SK-N-SH treated with all-trans-retinoic acid at 6 μM for 48 hours (cell line): ENCODE measurements around the gene MTHFS.

Experiments
- ESRRG ChIP-seq: fragments of 250-450 bp; sonication (Bioruptor Pico); IDR thresholded peaks from 2 replicates; pipeline ENCODE4 v1.6.1; 2021; ENCODE audit warnings: mild to moderate bottlenecking
- ISL1 ChIP-seq: fragments of 250-450 bp; sonication (Bioruptor Pico); IDR thresholded peaks from 2 replicates; pipeline ENCODE4 v2.1.2; 2022; ENCODE audit warnings: mild to moderate bottlenecking, moderate library complexity
- PATZ1 ChIP-seq: fragments of 250-450 bp; sonication (Bioruptor Pico); IDR thresholded peaks from 2 replicates; pipeline ENCODE4 v1.8.0; 2020; ENCODE audit warnings: mild to moderate bottlenecking, moderate library complexity, borderline replicate concordance
- TCF4 ChIP-seq: fragments of 250-450 bp; sonication (Bioruptor Pico); IDR thresholded peaks from 2 replicates; pipeline ENCODE4 v1.8.0; 2021; ENCODE audit warnings: mild to moderate bottlenecking, moderate library complexity, borderline replicate concordance
- ZFP30 ChIP-seq: fragments of 450-650 bp; formaldehyde crosslinking; IDR thresholded peaks from 2 replicates; pipeline ENCODE4 v1.5.0; 2022; ENCODE audit warnings: mild to moderate bottlenecking, moderate library complexity
- ZNF70 ChIP-seq: fragments of 450-650 bp; formaldehyde crosslinking; IDR thresholded peaks from 2 replicates; pipeline ENCODE4 v1.5.0; 2020; ENCODE audit warnings: mild to moderate bottlenecking, moderate library complexity

- no peak for TF ChIP-seq ZFP30
- no peak for TF ChIP-seq ZNF70
- no peak for TF ChIP-seq TCF4 (CRISPR knock-in tag)
- TF ChIP-seq PATZ1 (CRISPR knock-in tag), result no peak
- no peak for TF ChIP-seq ISL1 (CRISPR knock-in tag)
- TF ChIP-seq ESRRG, result no peak
These were observed at the start of gene MTHFS for GRCh38 chr15:79896634-79897379.
